ENCODE results near the gene RBM4.

The RBM4 gene

GRCh38 chr11:66659763-66660162 is 21.3 kb downstream of the RBM4 start:
- no peak for DNase-seq

DNA sequence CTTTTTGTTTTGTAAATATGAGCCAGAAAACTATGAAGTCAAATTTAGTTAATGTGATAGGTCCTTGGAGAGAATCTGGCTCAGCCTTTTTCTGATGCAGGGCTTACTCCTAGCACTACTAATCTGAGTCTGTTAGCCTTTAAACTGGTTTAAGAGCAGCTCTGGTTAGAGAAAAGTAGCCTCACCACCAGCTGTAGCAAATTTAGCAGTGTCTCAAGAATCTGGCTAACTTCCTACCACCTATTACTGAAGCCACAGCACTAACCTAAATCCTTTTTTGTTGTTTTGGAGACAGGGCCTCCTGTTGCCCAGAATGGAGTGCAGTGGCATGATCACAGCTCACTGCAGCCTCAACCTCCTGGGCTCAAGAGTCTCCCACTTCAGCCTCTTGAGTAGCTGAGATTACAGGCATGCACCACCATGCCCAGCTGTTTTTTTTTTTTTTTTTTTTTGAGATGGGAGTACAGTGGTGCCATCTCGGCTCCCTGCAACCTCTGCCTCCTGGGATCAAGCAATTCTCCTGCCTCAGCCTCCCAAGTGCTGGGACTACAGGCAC is 25.3 kb downstream of the RBM4 start:
- DNase-seq = no peak

GRCh38 chr11:66665369-66665768 is 26.9 kb downstream of the RBM4 start:
- no peak for DNase-seq

GRCh38 chr11:66670816-66671215 is 32.3 kb downstream of the RBM4 start:
- no peak for DNase-seq

DNA sequence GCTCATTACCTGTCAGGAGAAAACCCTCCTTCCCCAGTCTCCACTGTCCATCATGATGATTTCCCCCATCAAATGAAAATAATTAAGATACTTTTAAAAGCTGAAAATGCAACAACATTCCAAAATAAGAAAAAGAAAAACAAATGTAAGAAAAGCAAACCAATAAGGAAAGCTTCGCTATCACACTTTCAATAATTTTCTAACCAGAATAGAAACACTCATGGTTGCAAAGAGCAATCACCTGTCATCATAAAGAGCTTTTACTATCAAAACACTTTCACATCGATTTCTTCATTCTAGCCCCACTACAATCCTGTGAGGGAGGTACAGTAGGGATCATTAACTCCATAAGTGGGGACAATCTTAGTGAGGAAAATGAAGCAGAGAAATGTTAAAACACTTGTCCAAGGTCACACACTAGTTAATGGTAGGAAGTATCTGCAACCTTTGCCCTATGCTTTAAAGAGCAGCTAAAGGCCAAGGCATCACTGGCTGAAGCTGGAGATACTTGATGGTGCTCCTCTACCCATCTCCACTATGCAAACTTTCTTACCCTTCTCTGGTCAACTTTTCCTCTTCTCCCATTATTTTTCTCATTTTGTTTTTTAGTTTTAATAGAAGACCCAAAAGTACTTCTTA is 36.6 kb downstream of the RBM4 start:
- DNase-seq = peak; percentile 19

DNA sequence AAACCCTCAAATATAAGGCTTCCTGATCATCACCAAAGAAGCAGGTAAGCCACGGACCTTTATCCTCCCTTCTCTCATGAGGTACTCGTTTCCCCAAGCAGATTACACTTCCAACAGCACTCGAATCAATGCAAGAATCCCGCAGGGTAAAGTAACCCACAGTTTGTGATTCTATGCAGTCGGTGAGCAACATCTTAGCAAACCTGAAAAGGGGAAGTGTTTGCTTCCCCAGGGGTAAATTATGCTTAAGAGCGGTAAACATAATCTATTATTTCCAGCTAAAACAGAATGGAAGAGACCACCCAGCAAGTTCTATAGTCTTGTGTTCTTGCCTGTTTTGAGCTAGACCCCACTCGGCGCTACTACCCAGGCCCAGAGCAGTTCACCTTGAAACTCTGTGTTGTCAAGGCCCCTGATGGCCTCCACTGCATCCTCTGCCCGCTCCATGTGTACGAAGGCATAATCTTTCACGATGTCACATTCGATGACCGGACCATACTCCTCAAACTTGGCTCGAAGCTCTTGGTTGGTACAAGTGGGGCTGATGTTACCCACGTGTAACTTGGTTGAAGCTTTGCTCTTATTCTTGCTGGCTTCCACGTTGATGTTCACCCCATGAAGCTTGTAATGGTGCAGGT is 37.9 kb downstream of the RBM4 start:
- no peak for DNase-seq

DNA sequence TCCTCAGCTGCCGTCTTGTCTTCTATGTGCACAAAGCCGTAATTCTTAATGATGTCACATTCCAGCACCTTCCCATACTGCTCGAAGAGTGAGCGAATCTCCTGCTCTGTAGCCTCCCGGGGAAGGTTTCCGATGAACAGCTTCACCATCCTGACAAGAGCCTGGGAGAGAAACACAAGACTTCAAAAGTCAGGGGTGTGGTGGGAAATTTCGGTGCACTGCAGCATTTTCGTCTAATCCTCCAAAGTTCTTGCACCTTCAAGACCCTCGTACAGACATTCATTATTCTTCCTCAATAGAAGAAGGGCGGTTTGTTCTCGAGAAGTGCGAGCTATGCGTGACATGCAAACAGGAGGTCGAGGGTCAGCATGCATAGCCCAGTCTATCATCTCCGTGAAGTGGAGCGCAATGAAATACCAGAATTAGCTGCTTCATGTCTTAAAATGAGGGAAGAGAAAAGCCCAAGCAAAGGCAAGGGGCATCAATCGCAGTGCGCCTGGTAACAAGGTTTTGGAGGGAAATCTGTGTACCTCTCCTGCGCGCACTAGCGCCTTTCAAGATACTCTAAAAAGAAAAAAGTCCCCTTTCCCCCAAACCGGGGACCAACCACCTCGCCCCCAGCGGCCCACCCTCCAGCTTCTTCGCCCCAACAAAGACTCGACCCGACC is 38.6 kb downstream of the RBM4 start:
- no peak for DNase-seq

GRCh38 chr11:66677599-66678375 is 39.3 kb downstream of the RBM4 start, which contains the start of gene RBM4B:
Gene RBM4B (minus strand): TSS chr11:66677887. CDS start chr11:66677079, 808 bp downstream.
- DNase-seq = peak; percentile 95

DNA sequence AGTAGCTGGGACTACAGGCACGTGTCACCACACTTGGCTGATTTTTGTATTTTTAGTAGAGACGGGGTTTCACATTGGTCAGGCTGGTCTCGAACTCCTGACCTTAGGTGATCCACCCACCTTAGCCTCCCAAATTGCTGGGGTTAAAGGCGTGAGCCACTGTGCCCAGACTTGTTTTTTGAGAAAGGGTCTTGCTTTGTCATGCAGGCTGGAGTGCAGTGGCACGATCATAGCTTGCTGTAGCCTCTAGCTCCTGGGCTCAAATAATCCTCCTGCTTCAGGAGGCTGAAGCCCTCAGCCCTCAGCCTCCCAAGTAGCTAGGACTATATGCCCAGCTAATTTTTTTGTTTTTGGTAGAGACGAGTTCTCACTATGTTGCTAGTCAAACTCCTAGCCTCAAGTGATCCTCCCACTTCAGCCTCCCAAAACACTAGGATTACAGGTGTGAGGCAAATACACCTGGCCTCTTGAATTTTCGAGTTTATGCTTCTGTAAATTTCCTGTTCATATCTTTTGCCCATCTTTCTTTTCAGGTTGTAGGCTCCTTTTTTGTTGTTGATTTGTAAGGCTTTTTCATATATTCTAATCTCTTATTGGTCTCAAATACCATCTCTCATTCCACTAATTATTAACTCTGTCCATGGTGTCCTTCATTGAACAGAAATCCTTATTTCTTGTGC is 42.6 kb downstream of the RBM4 start:
- no peak for DNase-seq

GRCh38 chr11:66683877-66684276 is 45.4 kb downstream of the RBM4 start:
- no peak for DNase-seq

- DNase-seq = no peak
Observed at GRCh38 chr11:66684635-66685034, 46.1 kb downstream of the RBM4 start.

DNA sequence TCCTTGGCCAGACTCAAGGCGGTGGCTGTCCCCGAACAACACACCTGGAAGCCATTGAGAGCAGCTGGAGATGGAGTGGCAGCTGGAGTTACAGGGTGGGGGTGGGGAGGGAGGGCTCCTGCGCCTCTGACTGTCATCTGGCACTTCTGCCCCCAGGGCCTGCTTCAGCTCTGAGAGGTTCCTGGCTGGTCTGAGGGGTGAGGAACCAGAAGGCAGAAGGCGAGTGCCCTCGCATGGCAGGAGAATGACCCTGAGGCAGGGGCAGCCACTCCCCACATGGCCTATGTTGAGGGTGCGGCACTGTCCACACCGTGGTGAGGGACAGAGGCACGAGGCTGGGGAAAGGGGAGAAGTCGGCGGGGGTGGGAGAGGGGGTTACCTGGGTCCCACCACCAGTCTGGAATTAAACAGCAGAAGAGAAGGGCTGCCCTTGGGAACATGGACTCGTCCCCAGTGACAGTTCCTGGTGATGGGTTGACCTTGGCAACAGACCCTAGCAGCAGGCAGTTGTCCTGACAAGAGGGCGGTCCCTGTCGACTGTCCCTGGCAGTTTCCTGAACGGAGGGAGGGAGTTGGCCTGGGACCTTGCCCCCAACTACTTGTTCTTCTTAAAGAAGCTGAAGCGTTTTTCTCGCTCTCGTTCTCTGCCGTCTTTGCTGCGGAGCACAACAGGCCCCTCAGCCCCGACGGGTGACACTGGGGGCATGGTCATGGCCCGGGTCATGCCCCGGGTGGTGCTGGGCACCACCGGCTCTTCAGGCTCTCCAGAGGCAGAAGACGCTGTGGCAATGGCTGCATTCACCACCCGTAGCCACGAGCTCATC is 47.0 kb downstream of the RBM4 start:
- no peak for DNase-seq

DNA sequence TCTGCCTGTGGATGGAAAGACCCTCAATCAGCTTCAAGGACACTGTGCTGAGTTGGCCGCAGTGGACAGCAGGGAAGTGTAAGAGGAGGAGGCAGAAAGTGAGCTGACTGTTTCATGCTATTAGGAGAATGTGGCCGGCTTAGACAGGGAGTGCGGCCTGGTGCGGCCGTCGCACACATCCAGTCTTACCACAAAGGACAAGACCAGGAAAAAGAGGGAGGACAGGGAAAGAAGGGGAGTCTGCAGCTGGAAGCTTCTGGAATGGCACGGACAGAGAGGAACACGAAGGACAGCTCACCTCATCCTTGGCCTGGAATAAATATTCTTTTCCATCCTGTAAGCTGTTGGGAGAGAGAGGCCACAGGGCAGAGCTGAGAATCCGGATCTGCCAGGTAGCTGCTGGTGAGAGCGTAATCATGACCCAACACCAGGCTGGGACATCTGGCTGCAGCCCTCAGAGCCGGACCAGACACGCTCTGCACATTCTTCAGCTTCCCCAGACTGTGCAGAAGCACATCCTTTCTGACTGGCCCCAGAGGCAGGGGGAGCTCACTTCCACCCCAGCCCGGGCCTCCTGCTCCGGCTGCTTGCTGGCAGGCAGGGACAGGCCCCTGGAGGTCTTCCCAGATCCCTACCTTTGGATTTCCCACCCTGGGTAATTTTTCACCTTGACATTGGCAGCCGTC is 47.7 kb downstream of the RBM4 start:
- no peak for DNase-seq

DNA sequence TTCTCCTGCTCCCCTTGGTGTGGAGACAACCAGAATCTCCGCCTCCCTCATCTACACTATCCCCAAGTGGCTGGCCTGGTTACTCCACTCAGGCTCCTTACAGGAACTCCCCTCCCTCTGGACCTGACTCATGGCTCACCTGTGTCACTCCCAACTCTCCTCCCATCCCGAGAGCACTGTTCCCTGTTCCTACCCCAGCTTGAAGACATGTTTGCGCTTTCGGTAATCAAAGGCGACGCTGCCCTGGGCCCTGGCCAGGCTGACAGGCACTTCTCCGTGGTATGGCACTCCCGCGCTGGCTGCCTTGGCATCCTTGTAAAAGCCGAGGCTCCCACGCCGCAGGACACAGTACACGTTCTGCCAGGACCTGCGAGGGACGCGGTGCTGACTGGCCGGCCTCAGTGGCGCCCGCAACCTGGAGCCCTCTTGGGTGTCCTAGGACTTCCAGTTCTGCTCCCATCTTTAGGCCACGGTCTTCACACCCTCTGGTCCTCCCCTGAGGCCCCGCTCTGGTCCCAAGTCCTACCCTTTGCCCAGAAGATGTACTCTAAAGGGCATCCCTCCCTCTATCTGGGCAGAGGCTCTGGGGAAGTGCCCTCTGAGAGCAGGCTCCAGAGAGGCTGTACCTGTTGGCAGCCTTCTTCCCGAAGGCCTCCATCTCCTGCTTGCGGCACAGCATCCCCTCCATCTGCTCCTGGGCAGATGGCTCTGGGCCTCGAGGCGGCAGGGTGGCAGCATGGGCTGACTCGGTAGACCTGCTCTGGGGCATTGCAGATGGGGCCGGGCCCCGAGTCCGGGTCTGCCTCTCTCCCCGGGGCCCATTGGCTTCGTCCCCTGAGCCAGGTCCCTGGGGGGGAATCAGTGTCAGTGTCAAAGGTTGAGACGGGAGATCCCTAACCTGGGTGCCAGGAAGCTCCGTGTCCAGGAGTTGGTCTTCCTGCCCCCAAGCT is 48.6 kb downstream of the RBM4 start:
- no peak for DNase-seq

DNA sequence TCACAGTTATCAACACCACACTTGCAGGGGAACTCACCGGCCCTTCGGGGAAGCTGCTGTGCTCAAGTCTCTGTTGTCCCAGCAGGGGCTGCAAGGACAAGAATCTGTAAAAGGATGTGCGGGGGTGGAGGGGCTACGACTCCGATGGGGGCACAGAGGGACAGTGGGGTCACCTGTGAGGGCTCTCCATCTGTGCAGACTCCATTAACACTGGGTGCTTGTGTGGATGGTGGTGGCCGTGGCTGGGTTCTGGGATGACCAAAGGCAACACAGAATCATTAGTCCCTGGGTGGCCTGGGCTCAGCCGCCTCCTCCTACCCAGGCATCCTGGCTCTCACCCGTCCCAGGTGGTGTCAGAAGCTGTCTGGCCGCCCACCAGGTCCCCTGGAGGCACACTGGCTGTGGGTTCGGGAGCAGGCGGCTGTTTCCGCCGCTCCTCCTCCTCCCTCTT is 49.4 kb downstream of the RBM4 start:
- no peak for DNase-seq

- no peak for DNase-seq
Observed at GRCh38 chr11:66688561-66689534, 50.3 kb downstream of the RBM4 start.

- no peak for DNase-seq
Observed at GRCh38 chr11:66689661-66690590, 51.4 kb downstream of the RBM4 start.

All from NCI-H2227 treated with DMSO at 0.1 percent for 48 hours (cell line).